Ishikawa (cell line): ENCODE results near the gene CSF1.

Experiments used
- CEBPB ChIP-seq: IDR thresholded peaks from 2 replicates; pipeline ENCODE4 v1.6.1; 2012
- CREB1 ChIP-seq: IDR thresholded peaks from 2 replicates; pipeline ENCODE4 v1.6.1; 2012; ENCODE audit warnings: low read depth
- EGR1 ChIP-seq: IDR thresholded peaks from 2 replicates; pipeline ENCODE4 v1.6.1; 2012
- EP300 ChIP-seq: IDR thresholded peaks from 2 replicates; pipeline ENCODE4 v1.6.1; 2012; ENCODE audit warnings: borderline replicate concordance
- FOXM1 ChIP-seq: IDR thresholded peaks from 2 replicates; pipeline ENCODE4 v1.6.1; 2012; ENCODE audit warnings: low read depth, borderline replicate concordance
- NFIC ChIP-seq: IDR thresholded peaks from 2 replicates; pipeline ENCODE4 v1.6.1; 2012
- RAD21 ChIP-seq: IDR thresholded peaks from 2 replicates; pipeline ENCODE4 v1.6.1; 2012; ENCODE audit warnings: low read depth
- TAF1 ChIP-seq: IDR thresholded peaks from 2 replicates; pipeline ENCODE4 v1.6.1; 2012; ENCODE audit warnings: low read depth, mild to moderate bottlenecking
- TCF12 ChIP-seq: IDR thresholded peaks from 2 replicates; pipeline ENCODE4 v1.6.1; 2012; ENCODE audit warnings: low read depth
- TEAD4 ChIP-seq: IDR thresholded peaks from 2 replicates; pipeline ENCODE4 v1.6.1; 2012
- YY1 ChIP-seq: IDR thresholded peaks from 2 replicates; pipeline ENCODE4 v1.6.1; 2012; ENCODE audit warnings: low read depth
- ZBTB7A ChIP-seq: IDR thresholded peaks from 2 replicates; pipeline ENCODE4 v1.6.1; 2012; ENCODE audit warnings: low read depth
- TF ChIP-seq, protein P1 (sequence below): IDR thresholded peaks from 2 replicates; pipeline ENCODE4 v1.6.1; 2012
- TF ChIP-seq, protein P2 (sequence below): IDR thresholded peaks from 2 replicates; pipeline ENCODE4 v1.6.1; 2012; ENCODE audit warnings: low read depth, mild to moderate bottlenecking
- TF ChIP-seq, protein P3 (sequence below): IDR thresholded peaks from 2 replicates; pipeline ENCODE4 v1.6.1; 2012

CSF1 gene

DNA sequence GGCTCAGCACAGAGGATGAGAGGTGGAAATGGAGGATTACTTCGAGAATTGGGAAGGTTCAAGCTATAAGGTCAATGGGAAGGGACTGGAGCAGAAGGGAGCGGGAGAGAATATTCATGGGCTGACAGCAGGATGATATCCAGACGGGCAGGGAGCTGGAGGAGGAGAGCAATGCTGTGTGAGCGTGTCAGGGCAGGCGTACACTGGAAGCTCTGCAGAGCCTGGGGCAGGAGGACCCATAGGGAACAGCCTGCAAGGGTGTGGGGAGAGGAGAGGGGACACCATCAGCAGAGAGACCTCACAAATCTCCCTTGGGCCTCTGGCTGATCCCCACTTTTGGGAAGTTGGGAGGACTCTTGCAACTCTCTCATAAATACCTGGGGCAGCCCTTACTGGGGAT is 13.7 kb downstream of the CSF1 start:
- TF ChIP-seq, protein P1, sequence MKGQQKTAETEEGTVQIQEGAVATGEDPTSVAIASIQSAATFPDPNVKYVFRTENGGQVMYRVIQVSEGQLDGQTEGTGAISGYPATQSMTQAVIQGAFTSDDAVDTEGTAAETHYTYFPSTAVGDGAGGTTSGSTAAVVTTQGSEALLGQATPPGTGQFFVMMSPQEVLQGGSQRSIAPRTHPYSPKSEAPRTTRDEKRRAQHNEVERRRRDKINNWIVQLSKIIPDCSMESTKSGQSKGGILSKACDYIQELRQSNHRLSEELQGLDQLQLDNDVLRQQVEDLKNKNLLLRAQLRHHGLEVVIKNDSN = no peak
- TF ChIP-seq TEAD4 (no peak), YY1 (no peak), CEBPB (no peak), EGR1 (no peak), FOXM1 (no peak), RAD21 (no peak), ZBTB7A (no peak), TAF1 (no peak), EP300 (no peak), CREB1 (no peak), TCF12 (no peak), NFIC (no peak)
- TF ChIP-seq, protein P2, sequence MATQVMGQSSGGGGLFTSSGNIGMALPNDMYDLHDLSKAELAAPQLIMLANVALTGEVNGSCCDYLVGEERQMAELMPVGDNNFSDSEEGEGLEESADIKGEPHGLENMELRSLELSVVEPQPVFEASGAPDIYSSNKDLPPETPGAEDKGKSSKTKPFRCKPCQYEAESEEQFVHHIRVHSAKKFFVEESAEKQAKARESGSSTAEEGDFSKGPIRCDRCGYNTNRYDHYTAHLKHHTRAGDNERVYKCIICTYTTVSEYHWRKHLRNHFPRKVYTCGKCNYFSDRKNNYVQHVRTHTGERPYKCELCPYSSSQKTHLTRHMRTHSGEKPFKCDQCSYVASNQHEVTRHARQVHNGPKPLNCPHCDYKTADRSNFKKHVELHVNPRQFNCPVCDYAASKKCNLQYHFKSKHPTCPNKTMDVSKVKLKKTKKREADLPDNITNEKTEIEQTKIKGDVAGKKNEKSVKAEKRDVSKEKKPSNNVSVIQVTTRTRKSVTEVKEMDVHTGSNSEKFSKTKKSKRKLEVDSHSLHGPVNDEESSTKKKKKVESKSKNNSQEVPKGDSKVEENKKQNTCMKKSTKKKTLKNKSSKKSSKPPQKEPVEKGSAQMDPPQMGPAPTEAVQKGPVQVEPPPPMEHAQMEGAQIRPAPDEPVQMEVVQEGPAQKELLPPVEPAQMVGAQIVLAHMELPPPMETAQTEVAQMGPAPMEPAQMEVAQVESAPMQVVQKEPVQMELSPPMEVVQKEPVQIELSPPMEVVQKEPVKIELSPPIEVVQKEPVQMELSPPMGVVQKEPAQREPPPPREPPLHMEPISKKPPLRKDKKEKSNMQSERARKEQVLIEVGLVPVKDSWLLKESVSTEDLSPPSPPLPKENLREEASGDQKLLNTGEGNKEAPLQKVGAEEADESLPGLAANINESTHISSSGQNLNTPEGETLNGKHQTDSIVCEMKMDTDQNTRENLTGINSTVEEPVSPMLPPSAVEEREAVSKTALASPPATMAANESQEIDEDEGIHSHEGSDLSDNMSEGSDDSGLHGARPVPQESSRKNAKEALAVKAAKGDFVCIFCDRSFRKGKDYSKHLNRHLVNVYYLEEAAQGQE = no peak
- TF ChIP-seq, protein P3, sequence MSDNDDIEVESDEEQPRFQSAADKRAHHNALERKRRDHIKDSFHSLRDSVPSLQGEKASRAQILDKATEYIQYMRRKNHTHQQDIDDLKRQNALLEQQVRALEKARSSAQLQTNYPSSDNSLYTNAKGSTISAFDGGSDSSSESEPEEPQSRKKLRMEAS = no peak

DNA sequence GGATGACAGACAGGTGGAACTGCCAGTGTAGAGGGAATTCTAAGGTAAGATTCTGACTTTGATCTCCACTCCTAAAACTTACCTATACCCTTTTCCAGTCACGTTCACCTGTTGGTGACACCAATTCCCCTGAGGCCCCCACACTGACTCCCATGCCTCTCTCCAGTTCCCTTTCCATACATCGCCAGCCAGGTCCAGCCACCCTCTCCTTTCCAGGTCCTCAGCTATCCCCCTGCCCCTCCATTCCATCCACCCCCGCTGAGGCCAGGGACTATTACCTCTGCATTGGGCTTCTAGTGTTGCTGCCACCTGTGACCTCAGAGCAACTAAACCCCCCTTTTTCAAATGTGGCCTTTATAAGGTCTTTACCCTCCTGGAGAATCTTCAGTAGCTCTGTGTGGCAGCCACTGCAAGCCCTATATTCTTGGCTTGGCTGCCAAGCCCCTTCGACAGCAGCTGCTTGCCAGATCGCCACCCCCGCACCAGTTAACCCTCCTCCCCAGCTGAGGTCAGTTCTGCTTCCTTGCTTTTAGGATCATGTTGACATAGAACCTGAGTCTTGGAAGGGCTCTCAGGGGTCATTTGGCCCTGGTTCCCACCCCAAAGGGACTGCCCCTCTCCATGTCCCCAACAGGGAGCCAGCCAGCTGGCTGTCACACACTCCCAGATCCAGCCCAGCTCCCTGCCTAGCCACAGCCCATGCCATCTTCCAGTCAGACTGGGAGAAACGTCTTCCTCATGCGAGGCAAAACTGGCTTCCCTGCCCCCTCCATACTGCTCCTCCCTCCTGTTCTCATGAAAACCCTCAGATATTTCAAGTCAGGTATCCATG is 14.7 kb downstream of the CSF1 start:
- TF ChIP-seq EGR1 = no peak
- no peak for TF ChIP-seq TCF12
- no peak for TF ChIP-seq CEBPB
- TF ChIP-seq TEAD4 = no peak
- no peak for TF ChIP-seq ZBTB7A
- TF ChIP-seq FOXM1 = no peak
- TF ChIP-seq, protein P3 = no peak
- TF ChIP-seq NFIC = no peak
- no peak for TF ChIP-seq EP300

DNA sequence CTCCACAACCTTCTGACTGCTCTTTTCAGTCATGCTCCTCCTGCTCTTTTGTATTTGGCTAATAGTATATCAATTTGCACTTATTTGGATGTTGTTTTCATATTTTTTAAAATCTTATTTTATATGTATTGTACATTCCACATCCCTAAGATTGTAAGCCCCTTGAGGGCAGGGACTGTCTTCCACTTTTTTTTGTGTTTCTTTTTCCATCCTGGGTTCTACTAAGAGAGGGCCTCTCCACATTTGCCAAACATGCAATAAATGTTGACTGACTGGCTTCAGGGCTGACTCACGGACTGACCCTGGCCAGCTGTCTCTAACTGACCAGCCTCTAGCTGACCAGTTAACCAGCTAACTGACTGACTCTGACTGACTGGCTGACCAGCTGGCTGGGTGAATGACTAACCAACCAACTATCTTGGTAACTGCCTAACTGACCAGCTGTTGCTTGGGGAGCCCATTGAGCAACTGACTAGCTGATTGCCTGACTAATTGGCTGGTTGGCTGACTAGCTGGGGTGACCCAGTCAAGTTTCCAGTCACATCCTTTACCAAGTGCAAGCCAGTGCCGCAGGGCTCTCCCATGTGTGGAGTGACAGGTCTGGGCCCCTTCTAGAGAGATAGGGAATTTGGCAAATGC is 16.1 kb downstream of the CSF1 start:
- TF ChIP-seq FOXM1 (no peak), YY1 (no peak), CEBPB (no peak), EP300 (no peak), TCF12 (no peak), TAF1 (no peak), RAD21 (no peak), CREB1 (no peak), NFIC (no peak), TEAD4 (no peak), EGR1 (no peak)
- TF ChIP-seq, protein P2 = no peak
- TF ChIP-seq, protein P1 = no peak
- TF ChIP-seq, protein P3 = no peak

DNA sequence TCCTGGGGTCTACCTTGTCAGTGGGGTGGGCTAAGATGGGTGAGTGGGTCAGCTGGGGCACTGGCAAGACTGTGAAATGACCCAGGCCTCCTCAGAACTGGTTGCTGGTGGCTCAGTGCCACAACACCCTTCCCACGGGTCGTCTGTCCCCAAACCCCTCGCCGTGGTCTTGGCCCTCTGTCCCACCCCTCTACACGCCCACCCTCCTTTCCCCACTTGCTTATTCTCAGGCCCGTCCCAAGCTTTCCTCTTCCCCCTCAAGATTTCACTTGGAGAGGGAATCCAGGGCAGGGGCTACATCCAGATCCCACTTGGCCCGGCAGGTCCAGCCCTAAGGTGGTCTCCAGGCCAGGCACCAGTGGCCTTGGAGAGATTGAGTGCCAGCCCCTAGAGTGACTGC is 16.7 kb downstream of the CSF1 start:
- TF ChIP-seq CREB1 (no peak), YY1 (no peak), CEBPB (no peak), TCF12 (no peak)
- TF ChIP-seq, protein P1 = no peak

DNA sequence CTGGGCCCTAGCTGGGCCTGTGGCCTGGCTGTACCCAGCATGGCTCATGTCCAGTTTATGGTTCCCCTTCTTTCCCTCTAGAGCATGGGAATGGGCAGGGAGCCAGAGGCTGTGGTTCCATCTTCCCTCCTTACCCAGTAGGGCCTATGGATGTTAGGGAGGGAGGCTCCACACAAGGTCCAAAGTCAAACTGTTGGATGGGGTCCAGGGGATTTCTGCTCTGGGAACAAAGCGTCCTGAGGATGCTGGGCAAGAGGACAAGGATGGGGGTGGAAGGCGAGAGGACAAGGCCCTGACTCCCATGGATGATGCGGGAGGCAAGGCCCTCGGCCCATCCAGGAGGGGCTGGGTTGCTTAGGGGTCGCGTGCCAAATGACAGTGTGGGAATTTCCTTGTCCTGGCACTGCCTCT is 17.3 kb downstream of the CSF1 start:
- TF ChIP-seq NFIC (no peak), TEAD4 (no peak), TCF12 (no peak), EGR1 (no peak), YY1 (no peak)
